Activated T-cell treated with anti-CD3 and anti-CD28 coated beads, Interleukin-2, amount 50 U/mL, for 72 hours (primary cell): Measurements from ENCODE around the gene ITM2C. TPM values are rescaled to one million over a fixed set of nuclear protein-coding genes. Genes with fewer than 3 reads are reported as not detected.
A peak's percentile ranks its signal among the peaks of the same experiment; 100 is the strongest.

Source experiments
- ATAC-seq, 2 donors: fragments of 150-1000 bp; cut with Tn5 transposase; replicated peaks in 1 of 2; 2 replicates each; pipeline ENCODE4 v1.10.0; 2021; ENCODE audit warnings: moderate library complexity in 2 of 2, mild to moderate bottlenecking in 1 of 2
- DNase-seq, 2 donors: peaks; one replicate each; pipeline ENCODE4 v3.0.0; 2021 to 2022; ENCODE audit warnings: mixed read lengths in 1 of 2
- H3K27ac Mint-ChIP-seq: one replicate; pipeline ENCODE4 v1.8.0; 2022; ENCODE audit warnings: mild to moderate bottlenecking, moderate library complexity, mixed read lengths
- H3K27me3 Mint-ChIP-seq: one replicate; pipeline ENCODE4 v1.8.0; 2022; ENCODE audit warnings: low read depth, mixed read lengths
- H3K36me3 Mint-ChIP-seq, 2 donors: one replicate each; pipeline ENCODE4 v1.8.0; 2022; ENCODE audit warnings: mixed read lengths in 2 of 2, mild to moderate bottlenecking in 1 of 2; ENCODE audit not compliant: insufficient read depth in 2 of 2
- H3K4me1 Mint-ChIP-seq: one replicate; pipeline ENCODE4 v1.8.0; 2022; ENCODE audit warnings: low read depth, mixed read lengths
- H3K4me3 Mint-ChIP-seq, 2 donors: one replicate each; pipeline ENCODE4 v1.8.0; 2022; ENCODE audit warnings: mild to moderate bottlenecking in 2 of 2, mixed read lengths in 2 of 2, moderate library complexity in 2 of 2
- H3K9me3 Mint-ChIP-seq, 2 donors: one replicate each; pipeline ENCODE4 v1.8.0; 2022; ENCODE audit warnings: mixed read lengths in 2 of 2
- total RNA-seq, 2 donors: library from RNA; stranded (reverse); gene quantifications; one replicate each; pipeline ENCODE4 v1.2.3, GENCODE V29; 2022

Gene ITM2C
- total RNA-seq, 2 donors from 2014 or later, result 42.8 to 58.7 TPM

GRCh38 chr2:230927711-230928341 lies 63.1 kb downstream of the ITM2C start:
- Mint-ChIP-seq H3K27ac (peak overlapping the region; percentile 14), H3K36me3 (no peaks in the 10 kb centered on the region), H3K4me1 (peaks cover 61% of the 10 kb centered on the region), H3K9me3 (no peaks in the 10 kb centered on the region), H3K27me3 (peaks cover 28% of the 10 kb centered on the region), H3K4me3 (no peak overlapping the region)
- no peak for DNase-seq
- no peak for ATAC-seq

Other genes with a start within 250 kb of the ITM2C start
- 100 to 1,000 TPM; 130 to 149 TPM for gene CAB39, start 152.1 kb upstream of the ITM2C start, total RNA-seq
- gene GPR55, start 60.3 kb downstream of the ITM2C start, total RNA-seq, result 1 to 10 TPM; 6.8 to 9.8 TPM
- gene SPATA3, start 131.2 kb downstream of the ITM2C start, total RNA-seq, result 1 to 10 TPM; 1.9 to 2.3 TPM
- 1 to 10 TPM in 1 of 2 donors, under 1 TPM in 1; 0.84 to 1.4 TPM for gene C2orf72, start 172.6 kb downstream of the ITM2C start, total RNA-seq
- gene PSMD1, start 191.9 kb downstream of the ITM2C start, total RNA-seq, result 10 to 100 TPM; 64.2 to 66.8 TPM